ENCODE results near the gene DBT. TPM values are rescaled to one million over a fixed set of nuclear protein-coding genes. Genes with fewer than 3 reads are reported as not detected.
"Not testable (repeated sequence)": the region's sequence is repeated elsewhere in the genome, so short reads cannot be mapped to it uniquely, and the experiment has no call there.

The DBT gene
- total RNA-seq, 1 donor, result 6.9 TPM

DNA sequence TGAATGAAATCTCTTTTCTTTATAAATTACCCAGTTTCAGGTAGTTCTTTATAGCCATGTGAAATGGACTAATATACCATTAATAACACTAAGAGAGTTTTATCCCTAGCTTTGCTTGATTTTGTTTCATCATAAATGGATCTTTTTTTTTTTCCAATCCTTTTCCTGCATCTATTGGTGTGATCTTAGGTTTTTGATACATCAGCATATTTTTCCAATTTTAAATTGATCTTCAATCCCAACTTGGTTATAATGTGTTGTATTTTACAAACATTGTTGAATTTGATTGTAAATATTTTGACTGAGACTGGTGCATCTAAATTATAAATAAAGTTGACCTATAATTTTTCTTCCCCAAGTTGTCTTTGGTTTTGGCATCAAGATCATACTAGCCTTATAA lies 12.1 kb upstream of the DBT start:
- no peaks in the 10 kb centered on the region for H3K36me3 ChIP-seq (ENCODE audit: insufficient read depth, low read length)
- H3K27ac ChIP-seq (ENCODE audit: low read depth, low read length), result no peak overlapping the region
- peaks cover 5% of the 10 kb centered on the region for H3K4me1 ChIP-seq (ENCODE audit: insufficient read depth, low read length)
- H4K20me1 ChIP-seq (ENCODE audit: insufficient read depth, low read length), result no peaks in the 10 kb centered on the region
- DNase-seq (ENCODE audit: insufficient read length, low spot score, missing footprints), result no peak
- no peaks in the 10 kb centered on the region for H3K9me3 ChIP-seq (ENCODE audit: low read depth, low read length)
- H2AFZ ChIP-seq (ENCODE audit: low read length), result no peak overlapping the region
- no peak overlapping the region for H3K4me2 ChIP-seq (ENCODE audit: insufficient read depth, low read length)
- H3K27me3 ChIP-seq (ENCODE audit: insufficient read depth, low read length), result no peaks in the 10 kb centered on the region
- no peak overlapping the region for H3K4me3 ChIP-seq (ENCODE audit: insufficient read depth, low read length)
- H3K79me2 ChIP-seq (ENCODE audit: insufficient read depth, low read length), result peaks cover 7% of the 10 kb centered on the region
- TF ChIP-seq, protein P1, sequence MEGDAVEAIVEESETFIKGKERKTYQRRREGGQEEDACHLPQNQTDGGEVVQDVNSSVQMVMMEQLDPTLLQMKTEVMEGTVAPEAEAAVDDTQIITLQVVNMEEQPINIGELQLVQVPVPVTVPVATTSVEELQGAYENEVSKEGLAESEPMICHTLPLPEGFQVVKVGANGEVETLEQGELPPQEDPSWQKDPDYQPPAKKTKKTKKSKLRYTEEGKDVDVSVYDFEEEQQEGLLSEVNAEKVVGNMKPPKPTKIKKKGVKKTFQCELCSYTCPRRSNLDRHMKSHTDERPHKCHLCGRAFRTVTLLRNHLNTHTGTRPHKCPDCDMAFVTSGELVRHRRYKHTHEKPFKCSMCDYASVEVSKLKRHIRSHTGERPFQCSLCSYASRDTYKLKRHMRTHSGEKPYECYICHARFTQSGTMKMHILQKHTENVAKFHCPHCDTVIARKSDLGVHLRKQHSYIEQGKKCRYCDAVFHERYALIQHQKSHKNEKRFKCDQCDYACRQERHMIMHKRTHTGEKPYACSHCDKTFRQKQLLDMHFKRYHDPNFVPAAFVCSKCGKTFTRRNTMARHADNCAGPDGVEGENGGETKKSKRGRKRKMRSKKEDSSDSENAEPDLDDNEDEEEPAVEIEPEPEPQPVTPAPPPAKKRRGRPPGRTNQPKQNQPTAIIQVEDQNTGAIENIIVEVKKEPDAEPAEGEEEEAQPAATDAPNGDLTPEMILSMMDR (IDR thresholded peaks at IDR 0.05; ENCODE audit: extremely low read depth, low read depth, low read length), result no peak

DNA sequence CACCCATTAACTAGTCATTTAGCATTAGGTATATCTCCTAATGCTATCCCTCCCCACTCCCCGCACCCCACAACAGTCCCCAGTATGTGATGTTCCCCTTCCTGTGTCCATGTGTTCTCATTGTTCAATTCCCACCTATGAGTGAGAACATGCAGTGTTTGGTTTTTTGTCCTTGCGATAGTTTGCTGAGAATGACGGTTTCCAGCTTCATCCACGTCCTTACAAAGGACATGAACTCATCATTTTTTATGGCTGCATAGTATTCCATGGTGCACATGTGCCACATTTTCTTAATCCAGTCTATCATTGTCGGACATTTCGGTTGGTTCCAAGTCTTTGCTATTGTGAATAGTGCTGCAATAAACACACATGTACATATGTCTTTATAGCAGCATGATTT lies 8.8 kb upstream of the DBT start:
- not testable (repeated sequence) for H2AFZ ChIP-seq (ENCODE audit: low read length); H4K20me1 ChIP-seq (ENCODE audit: insufficient read depth, low read length); H3K27ac ChIP-seq (ENCODE audit: low read depth, low read length); H3K4me3 ChIP-seq (ENCODE audit: insufficient read depth, low read length); H3K4me1 ChIP-seq (ENCODE audit: insufficient read depth, low read length); H3K4me2 ChIP-seq (ENCODE audit: insufficient read depth, low read length); H3K79me2 ChIP-seq (ENCODE audit: insufficient read depth, low read length); H3K27me3 ChIP-seq (ENCODE audit: insufficient read depth, low read length); DNase-seq (ENCODE audit: insufficient read length, low spot score, missing footprints); H3K36me3 ChIP-seq (ENCODE audit: insufficient read depth, low read length); H3K9me3 ChIP-seq (ENCODE audit: low read depth, low read length)

DNA sequence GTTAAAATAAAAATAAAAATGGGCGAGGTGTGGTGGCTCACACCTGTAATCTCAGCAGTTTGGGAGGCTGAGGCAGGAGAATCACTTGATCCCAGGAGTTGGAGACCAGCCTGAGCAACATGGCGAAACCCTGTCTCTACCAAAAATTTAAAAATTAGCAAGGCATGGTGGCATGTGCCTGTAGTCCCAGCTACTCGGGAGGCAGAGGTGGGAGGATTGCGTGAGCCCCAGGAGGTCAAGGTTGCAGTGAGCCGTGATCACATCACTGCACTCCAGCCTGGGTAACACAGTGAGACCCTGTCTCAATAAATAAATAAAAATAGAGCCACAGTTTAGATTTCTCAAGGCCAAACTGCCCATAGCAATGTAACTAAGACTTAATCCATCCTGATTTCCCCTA lies 6.6 kb upstream of the DBT start:
- H3K79me2 ChIP-seq (ENCODE audit: insufficient read depth, low read length); H3K4me2 ChIP-seq (ENCODE audit: insufficient read depth, low read length); H3K9me3 ChIP-seq (ENCODE audit: low read depth, low read length); H3K27me3 ChIP-seq (ENCODE audit: insufficient read depth, low read length); H3K36me3 ChIP-seq (ENCODE audit: insufficient read depth, low read length); H2AFZ ChIP-seq (ENCODE audit: low read length); H4K20me1 ChIP-seq (ENCODE audit: insufficient read depth, low read length); H3K27ac ChIP-seq (ENCODE audit: low read depth, low read length); DNase-seq (ENCODE audit: insufficient read length, low spot score, missing footprints); H3K4me1 ChIP-seq (ENCODE audit: insufficient read depth, low read length); H3K4me3 ChIP-seq (ENCODE audit: insufficient read depth, low read length): not testable (repeated sequence)

DNA sequence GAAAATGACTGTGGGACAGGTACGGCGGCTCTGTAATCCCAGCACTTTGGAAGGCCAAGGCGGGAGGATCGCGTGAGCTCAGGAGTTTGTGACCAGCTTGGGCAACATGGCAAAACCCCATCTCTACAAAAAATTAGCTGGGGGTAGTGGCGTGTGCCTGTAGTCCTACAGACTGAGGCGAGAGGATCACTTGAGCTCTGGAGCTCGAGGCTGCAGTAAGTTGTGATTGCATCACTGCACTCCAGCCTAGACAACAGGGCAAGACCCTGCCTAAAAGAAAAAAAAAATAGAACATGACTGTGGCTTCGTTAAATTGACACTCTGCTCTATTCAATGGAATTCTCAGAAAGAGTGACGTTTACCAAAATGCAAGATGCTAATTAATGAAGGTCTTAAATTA lies 3.9 kb upstream of the DBT start:
- no peak overlapping the region for H3K4me2 ChIP-seq (ENCODE audit: insufficient read depth, low read length)
- no peak for DNase-seq (ENCODE audit: insufficient read length, low spot score, missing footprints)
- H4K20me1 ChIP-seq (ENCODE audit: insufficient read depth, low read length), result no peaks in the 10 kb centered on the region
- peaks cover 10% of the 10 kb centered on the region for H3K79me2 ChIP-seq (ENCODE audit: insufficient read depth, low read length)
- no peak overlapping the region for H2AFZ ChIP-seq (ENCODE audit: low read length)
- no peak overlapping the region for H3K27ac ChIP-seq (ENCODE audit: low read depth, low read length)
- H3K4me3 ChIP-seq (ENCODE audit: insufficient read depth, low read length), result no peak overlapping the region
- H3K36me3 ChIP-seq (ENCODE audit: insufficient read depth, low read length), result no peaks in the 10 kb centered on the region
- no peaks in the 10 kb centered on the region for H3K9me3 ChIP-seq (ENCODE audit: low read depth, low read length)
- peaks cover 3% of the 10 kb centered on the region for H3K27me3 ChIP-seq (ENCODE audit: insufficient read depth, low read length)
- TF ChIP-seq, protein P1 (IDR thresholded peaks at IDR 0.05; ENCODE audit: extremely low read depth, low read depth, low read length), result no peak
- H3K4me1 ChIP-seq (ENCODE audit: insufficient read depth, low read length), result peaks cover 10% of the 10 kb centered on the region

DNA sequence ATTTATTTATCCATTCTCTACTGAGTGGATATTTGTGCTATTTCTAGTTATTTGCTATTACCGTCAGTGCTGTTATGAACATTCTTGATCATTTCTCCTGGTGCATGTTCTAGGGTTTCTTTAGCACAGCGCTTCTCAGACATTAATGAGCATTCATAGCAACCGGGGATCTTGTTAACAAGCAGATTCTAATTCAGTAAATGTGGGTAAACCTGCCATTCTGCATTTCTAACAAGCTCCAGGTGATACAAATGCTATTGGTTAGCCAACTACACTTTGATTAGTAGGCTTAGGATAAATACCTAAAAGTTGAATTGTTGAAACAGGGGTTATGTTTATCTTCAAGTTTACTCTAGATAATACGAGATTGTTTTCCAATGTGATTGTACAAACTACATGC lies 3.3 kb upstream of the DBT start:
- Histone ChIP-seq H3K4me3 (ENCODE audit: insufficient read depth, low read length) (no peak overlapping the region), H3K9me3 (ENCODE audit: low read depth, low read length) (no peaks in the 10 kb centered on the region), H3K27ac (ENCODE audit: low read depth, low read length) (no peak overlapping the region), H2AFZ (ENCODE audit: low read length) (no peak overlapping the region), H3K27me3 (ENCODE audit: insufficient read depth, low read length) (peaks cover 3% of the 10 kb centered on the region), H3K79me2 (ENCODE audit: insufficient read depth, low read length) (peaks cover 16% of the 10 kb centered on the region), H3K4me1 (ENCODE audit: insufficient read depth, low read length) (peaks cover 11% of the 10 kb centered on the region), H3K36me3 (ENCODE audit: insufficient read depth, low read length) (no peaks in the 10 kb centered on the region), H3K4me2 (ENCODE audit: insufficient read depth, low read length) (no peak overlapping the region), H4K20me1 (ENCODE audit: insufficient read depth, low read length) (no peaks in the 10 kb centered on the region)
- DNase-seq (ENCODE audit: insufficient read length, low spot score, missing footprints), result no peak
- TF ChIP-seq, protein P1 (IDR thresholded peaks at IDR 0.05; ENCODE audit: extremely low read depth, low read depth, low read length), result no peak

Data from osteoblast (primary cell).